Measurements from ENCODE around the gene RNU2-63P.
"Not testable (repeated sequence)": the region's sequence is repeated elsewhere in the genome, so short reads cannot be mapped to it uniquely, and the experiment has no call there.

The RNU2-63P gene

GRCh38 chr2:87972385-87972784 lies 44.0 kb downstream of the RNU2-63P start:
- DNase-seq (ENCODE audit: low read depth), result not testable (repeated sequence)

Data from ELR (cell line).